Vagina (tissue), 2 donors: ENCODE measurements around the gene DOCK8.

Source experiments
- POLR2A ChIP-seq, 2 donors: fragments of 450-650 bp; IDR thresholded peaks; one replicate each; pipeline ENCODE4 v1.6.1; 2017; ENCODE audit warnings: antibody characterized with exemption in 2 of 2, mild to moderate bottlenecking in 2 of 2, moderate library complexity in 2 of 2
- POLR2AphosphoS5 ChIP-seq, 2 donors: sonication (generic); formaldehyde crosslinking; IDR thresholded peaks; one replicate each; pipeline ENCODE4 v1.9.0; 2017; ENCODE audit warnings: antibody characterized with exemption in 2 of 2, mild to moderate bottlenecking in 2 of 2, low read depth in 1 of 2; ENCODE audit not compliant: insufficient read depth in 1 of 2
- TF ChIP-seq, protein P1 (sequence below), 3 experiments: fragments of 450-650 bp in 2 of 3; fragments of 200-600 bp in 1 of 3; sonication (generic) in 1 of 3; IDR thresholded peaks; one replicate each; pipeline ENCODE4 v1.5.1; 2017 to 2019; ENCODE audit warnings: antibody characterized with exemption in 3 of 3, mild to moderate bottlenecking in 2 of 3, moderate library complexity in 2 of 3

GRCh38 chr9:437066-437465 is 222.4 kb downstream of the DOCK8 start:
- TF ChIP-seq, protein P1, sequence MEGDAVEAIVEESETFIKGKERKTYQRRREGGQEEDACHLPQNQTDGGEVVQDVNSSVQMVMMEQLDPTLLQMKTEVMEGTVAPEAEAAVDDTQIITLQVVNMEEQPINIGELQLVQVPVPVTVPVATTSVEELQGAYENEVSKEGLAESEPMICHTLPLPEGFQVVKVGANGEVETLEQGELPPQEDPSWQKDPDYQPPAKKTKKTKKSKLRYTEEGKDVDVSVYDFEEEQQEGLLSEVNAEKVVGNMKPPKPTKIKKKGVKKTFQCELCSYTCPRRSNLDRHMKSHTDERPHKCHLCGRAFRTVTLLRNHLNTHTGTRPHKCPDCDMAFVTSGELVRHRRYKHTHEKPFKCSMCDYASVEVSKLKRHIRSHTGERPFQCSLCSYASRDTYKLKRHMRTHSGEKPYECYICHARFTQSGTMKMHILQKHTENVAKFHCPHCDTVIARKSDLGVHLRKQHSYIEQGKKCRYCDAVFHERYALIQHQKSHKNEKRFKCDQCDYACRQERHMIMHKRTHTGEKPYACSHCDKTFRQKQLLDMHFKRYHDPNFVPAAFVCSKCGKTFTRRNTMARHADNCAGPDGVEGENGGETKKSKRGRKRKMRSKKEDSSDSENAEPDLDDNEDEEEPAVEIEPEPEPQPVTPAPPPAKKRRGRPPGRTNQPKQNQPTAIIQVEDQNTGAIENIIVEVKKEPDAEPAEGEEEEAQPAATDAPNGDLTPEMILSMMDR (IDR thresholded peaks at IDR 0.05), result no peak
- TF ChIP-seq POLR2A (IDR thresholded peaks at IDR 0.05), result no peak
- TF ChIP-seq POLR2AphosphoS5 (IDR thresholded peaks at IDR 0.05; ENCODE audit: insufficient read depth in 1 of 2, low read depth in 1 of 2), result no peak
